ENCODE results near the gene FAM184B. TPM values are rescaled to one million over a fixed set of nuclear protein-coding genes. Genes with fewer than 3 reads are reported as not detected.

The FAM184B gene
- total RNA-seq, 1 experiment from 2014 or later, result 0.09 TPM

- H3K27me3 ChIP-seq (ENCODE audit: insufficient read depth, low read length), result no peaks in the 10 kb centered on the region
- WGBS (ENCODE audit: extremely low coverage, insufficient read length, low lambda C conversion rate), result no CpG with 5 or more reads among the region's 3 CpGs
- Mint-ChIP-seq H3K4me1 (peaks cover 33 to 39% of the 10 kb centered on the region in 2 experiments), H3K4me3 (no peak overlapping the region), H3K9me3 (peaks cover 1 to 9% of the 10 kb centered on the region in 2 experiments), H3K27me3 (ENCODE audit: low read depth) (no peaks in the 10 kb centered on the region), H3K36me3 (ENCODE audit: insufficient read depth in 1 of 3, low read depth in 3 of 3) (peaks cover 1 to 8% (median 5%) of the 10 kb centered on the region in 3 experiments; a peak in 6 of 7 replicates), H3K27ac (no peak overlapping the region)
- no peak overlapping the region for H2BK5ac ChIP-seq (ENCODE audit: insufficient read length, low read length)
- peaks cover 4% of the 10 kb centered on the region; the same call in 1 of the 2 replicates for H3K4me1 ChIP-seq (ENCODE audit: insufficient read depth, low read length)
- no peak overlapping the region for H2BK120ac ChIP-seq (ENCODE audit: low read depth, low read length, poor library complexity, severe bottlenecking)
- TF ChIP-seq, protein P1, sequence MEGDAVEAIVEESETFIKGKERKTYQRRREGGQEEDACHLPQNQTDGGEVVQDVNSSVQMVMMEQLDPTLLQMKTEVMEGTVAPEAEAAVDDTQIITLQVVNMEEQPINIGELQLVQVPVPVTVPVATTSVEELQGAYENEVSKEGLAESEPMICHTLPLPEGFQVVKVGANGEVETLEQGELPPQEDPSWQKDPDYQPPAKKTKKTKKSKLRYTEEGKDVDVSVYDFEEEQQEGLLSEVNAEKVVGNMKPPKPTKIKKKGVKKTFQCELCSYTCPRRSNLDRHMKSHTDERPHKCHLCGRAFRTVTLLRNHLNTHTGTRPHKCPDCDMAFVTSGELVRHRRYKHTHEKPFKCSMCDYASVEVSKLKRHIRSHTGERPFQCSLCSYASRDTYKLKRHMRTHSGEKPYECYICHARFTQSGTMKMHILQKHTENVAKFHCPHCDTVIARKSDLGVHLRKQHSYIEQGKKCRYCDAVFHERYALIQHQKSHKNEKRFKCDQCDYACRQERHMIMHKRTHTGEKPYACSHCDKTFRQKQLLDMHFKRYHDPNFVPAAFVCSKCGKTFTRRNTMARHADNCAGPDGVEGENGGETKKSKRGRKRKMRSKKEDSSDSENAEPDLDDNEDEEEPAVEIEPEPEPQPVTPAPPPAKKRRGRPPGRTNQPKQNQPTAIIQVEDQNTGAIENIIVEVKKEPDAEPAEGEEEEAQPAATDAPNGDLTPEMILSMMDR (conservative IDR thresholded peaks at IDR 0.05), result no peak
- H4K5ac ChIP-seq (ENCODE audit: insufficient read length, low read depth, low read length), result no peak overlapping the region
- no peak overlapping the region for H3K27ac ChIP-seq (ENCODE audit: insufficient read length, low read depth, low read length)
- H2AK5ac ChIP-seq (ENCODE audit: insufficient read length, low read length), result no peak overlapping the region
- H3K9me3 ChIP-seq (ENCODE audit: control insufficient read depth, low read depth, low read length), result no peaks in the 10 kb centered on the region
- H3K9ac ChIP-seq (ENCODE audit: extremely low read depth, insufficient read length, low read length), result no peak overlapping the region
- H4K91ac ChIP-seq (ENCODE audit: insufficient read length, low read depth, low read length), result no peak overlapping the region
- no peak overlapping the region for H3K14ac ChIP-seq (ENCODE audit: insufficient read depth, low read length)
- H2AFZ ChIP-seq (ENCODE audit: low read length), result no peak overlapping the region
- no peak overlapping the region for H3K23ac ChIP-seq (ENCODE audit: insufficient read length, low read depth, low read length)
- H3K56ac ChIP-seq (ENCODE audit: insufficient read length, low read depth, low read length), result no peak overlapping the region
- no peak overlapping the region for H4K8ac ChIP-seq (replicated peaks; ENCODE audit: insufficient read length, low read depth, low read length)
- DNase-seq, result no peak
- no peak overlapping the region for H3K4me2 ChIP-seq (ENCODE audit: insufficient read depth, insufficient read length, low read length)
- no peaks in the 10 kb centered on the region for H3K23me2 ChIP-seq (ENCODE audit: insufficient read length, low read depth, low read length, poor library complexity, severe bottlenecking)
- H4K20me1 ChIP-seq (ENCODE audit: control insufficient read depth, insufficient read depth, insufficient read length), result no peaks in the 10 kb centered on the region
- no peak overlapping the region for H3K18ac ChIP-seq (ENCODE audit: insufficient read length, low read depth, low read length)
- no peaks in the 10 kb centered on the region for H3K79me2 ChIP-seq (ENCODE audit: insufficient read depth, low read length)
- no peaks in the 10 kb centered on the region for H3K79me1 ChIP-seq (ENCODE audit: insufficient read depth, low read depth, low read length, poor library complexity, severe bottlenecking)
- H3T11ph ChIP-seq (ENCODE audit: low read length), result no peak overlapping the region
- no peak overlapping the region for H2BK20ac ChIP-seq (ENCODE audit: low read depth, low read length, poor library complexity, severe bottlenecking)
- no peak overlapping the region for H2BK12ac ChIP-seq (ENCODE audit: insufficient read length, low read depth, low read length)
- H2BK15ac ChIP-seq (ENCODE audit: low read depth, low read length), result no peak overlapping the region
- no peak overlapping the region for H3K4ac ChIP-seq (ENCODE audit: low read depth, low read length)
Observed at GRCh38 chr4:17722356-17722700, 59.1 kb downstream of the FAM184B start.
